ENCODE results near the gene PKN1. TPM values are rescaled to one million over a fixed set of nuclear protein-coding genes. Genes with fewer than 3 reads are reported as not detected.
"Not testable (repeated sequence)": the region's sequence is repeated elsewhere in the genome, so short reads cannot be mapped to it uniquely, and the experiment has no call there.

PKN1 gene
- total RNA-seq, 1 donor from 2014 or later = 57.9 TPM

GRCh38 chr19:14441041-14441938, 8.2 kb downstream of the PKN1 start:
- peaks cover 7 to 11% (median 8%) of the 10 kb centered on the region in 3 donors for H3K4me1 ChIP-seq (ENCODE audit: control insufficient read depth in 3 of 3, insufficient read depth in 3 of 3, low read length in 3 of 3)
- peaks cover 31 to 36% (median 33%) of the 10 kb centered on the region in 3 donors for H3K36me3 ChIP-seq (ENCODE audit: control insufficient read depth in 3 of 3, insufficient read depth in 3 of 3, low read length in 3 of 3)
- H3K27ac ChIP-seq (ENCODE audit: low read depth, low read length) = no peak overlapping the region
- H3K4me3 ChIP-seq (ENCODE audit: low read length in 3 of 3) = no peak overlapping the region
- no peaks in the 10 kb centered on the region for H3K27me3 ChIP-seq (ENCODE audit: control insufficient read depth in 3 of 3, insufficient read depth in 3 of 3, low read length in 3 of 3)
- H3K9me3 ChIP-seq (ENCODE audit: control insufficient read depth in 3 of 3, low read length in 3 of 3) = no peaks in the 10 kb centered on the region
- H3K9ac ChIP-seq (ENCODE audit: low read depth in 1 of 3, low read length in 3 of 3) = no peak overlapping the region

GRCh38 chr19:14442891-14443631, 10.0 kb downstream of the PKN1 start:
- Histone ChIP-seq H3K9ac (ENCODE audit: low read depth in 1 of 3, low read length in 3 of 3) (no peak overlapping the region), H3K4me1 (ENCODE audit: control insufficient read depth in 3 of 3, insufficient read depth in 3 of 3, low read length in 3 of 3) (peaks cover 7 to 9% (median 8%) of the 10 kb centered on the region in 3 donors), H3K9me3 (ENCODE audit: control insufficient read depth in 3 of 3, low read length in 3 of 3) (no peaks in the 10 kb centered on the region), H3K4me3 (ENCODE audit: low read length in 3 of 3) (no peak overlapping the region), H3K36me3 (ENCODE audit: control insufficient read depth in 3 of 3, insufficient read depth in 3 of 3, low read length in 3 of 3) (peaks cover 43 to 45% (median 44%) of the 10 kb centered on the region in 3 donors), H3K27ac (ENCODE audit: low read depth, low read length) (no peak overlapping the region), H3K27me3 (ENCODE audit: control insufficient read depth in 3 of 3, insufficient read depth in 3 of 3, low read length in 3 of 3) (no peaks in the 10 kb centered on the region)

GRCh38 chr19:14443632-14444216, 10.6 kb downstream of the PKN1 start:
- no peaks in the 10 kb centered on the region for H3K9me3 ChIP-seq (ENCODE audit: control insufficient read depth in 3 of 3, low read length in 3 of 3)
- peaks cover 7 to 9% (median 8%) of the 10 kb centered on the region in 3 donors for H3K4me1 ChIP-seq (ENCODE audit: control insufficient read depth in 3 of 3, insufficient read depth in 3 of 3, low read length in 3 of 3)
- no peak overlapping the region for H3K27ac ChIP-seq (ENCODE audit: low read depth, low read length)
- H3K9ac ChIP-seq (ENCODE audit: low read depth in 1 of 3, low read length in 3 of 3) = no peak overlapping the region
- no peak overlapping the region for H3K4me3 ChIP-seq (ENCODE audit: low read length in 3 of 3)
- no peaks in the 10 kb centered on the region for H3K27me3 ChIP-seq (ENCODE audit: control insufficient read depth in 3 of 3, insufficient read depth in 3 of 3, low read length in 3 of 3)
- peaks cover 47 to 51% (median 51%) of the 10 kb centered on the region in 3 donors for H3K36me3 ChIP-seq (ENCODE audit: control insufficient read depth in 3 of 3, insufficient read depth in 3 of 3, low read length in 3 of 3)

GRCh38 chr19:14446336-14447036, 13.4 kb downstream of the PKN1 start:
- no peaks in the 10 kb centered on the region for H3K9me3 ChIP-seq (ENCODE audit: control insufficient read depth in 3 of 3, low read length in 3 of 3)
- no peak overlapping the region for H3K27ac ChIP-seq (ENCODE audit: low read depth, low read length)
- no peaks in the 10 kb centered on the region for H3K27me3 ChIP-seq (ENCODE audit: control insufficient read depth in 3 of 3, insufficient read depth in 3 of 3, low read length in 3 of 3)
- peaks cover 61 to 67% (median 62%) of the 10 kb centered on the region in 3 donors for H3K36me3 ChIP-seq (ENCODE audit: control insufficient read depth in 3 of 3, insufficient read depth in 3 of 3, low read length in 3 of 3)
- H3K4me3 ChIP-seq (ENCODE audit: low read length in 3 of 3) = no peak overlapping the region
- H3K4me1 ChIP-seq (ENCODE audit: control insufficient read depth in 3 of 3, insufficient read depth in 3 of 3, low read length in 3 of 3) = no peaks in the 10 kb centered on the region
- no peak overlapping the region for H3K9ac ChIP-seq (ENCODE audit: low read depth in 1 of 3, low read length in 3 of 3)

GRCh38 chr19:14449321-14449720, 16.2 kb downstream of the PKN1 start:
- no peak overlapping the region for H3K4me3 ChIP-seq (ENCODE audit: low read length in 3 of 3)
- H3K27ac ChIP-seq (ENCODE audit: low read depth, low read length) = no peak overlapping the region
- H3K4me1 ChIP-seq (ENCODE audit: control insufficient read depth in 3 of 3, insufficient read depth in 3 of 3, low read length in 3 of 3) = no peaks in the 10 kb centered on the region
- no peaks in the 10 kb centered on the region for H3K27me3 ChIP-seq (ENCODE audit: control insufficient read depth in 3 of 3, insufficient read depth in 3 of 3, low read length in 3 of 3)
- H3K9ac ChIP-seq (ENCODE audit: low read depth in 1 of 3, low read length in 3 of 3) = no peak overlapping the region
- H3K9me3 ChIP-seq (ENCODE audit: control insufficient read depth in 3 of 3, low read length in 3 of 3) = no peaks in the 10 kb centered on the region
- peaks cover 44 to 47% (median 45%) of the 10 kb centered on the region in 3 donors for H3K36me3 ChIP-seq (ENCODE audit: control insufficient read depth in 3 of 3, insufficient read depth in 3 of 3, low read length in 3 of 3)

- H3K36me3 ChIP-seq (ENCODE audit: control insufficient read depth in 3 of 3, insufficient read depth in 3 of 3, low read length in 3 of 3) = peaks cover 41 to 43% (median 42%) of the 10 kb centered on the region in 3 donors
- H3K9ac ChIP-seq (ENCODE audit: low read depth in 1 of 3, low read length in 3 of 3) = no peak overlapping the region
- no peaks in the 10 kb centered on the region for H3K9me3 ChIP-seq (ENCODE audit: control insufficient read depth in 3 of 3, low read length in 3 of 3)
- H3K4me1 ChIP-seq (ENCODE audit: control insufficient read depth in 3 of 3, insufficient read depth in 3 of 3, low read length in 3 of 3) = no peaks in the 10 kb centered on the region
- H3K4me3 ChIP-seq (ENCODE audit: low read length in 3 of 3) = no peak overlapping the region
- H3K27ac ChIP-seq (ENCODE audit: low read depth, low read length) = no peak overlapping the region
- H3K27me3 ChIP-seq (ENCODE audit: control insufficient read depth in 3 of 3, insufficient read depth in 3 of 3, low read length in 3 of 3) = no peaks in the 10 kb centered on the region
Observed at GRCh38 chr19:14450168-14450874, 17.2 kb downstream of the PKN1 start.

- Histone ChIP-seq H3K9ac (ENCODE audit: low read depth in 1 of 3, low read length in 3 of 3) (no peak overlapping the region), H3K27ac (ENCODE audit: low read depth, low read length) (no peak overlapping the region), H3K4me1 (ENCODE audit: control insufficient read depth in 3 of 3, insufficient read depth in 3 of 3, low read length in 3 of 3) (no peaks in the 10 kb centered on the region), H3K9me3 (ENCODE audit: control insufficient read depth in 3 of 3, low read length in 3 of 3) (no peaks in the 10 kb centered on the region), H3K4me3 (ENCODE audit: low read length in 3 of 3) (no peak overlapping the region), H3K36me3 (ENCODE audit: control insufficient read depth in 3 of 3, insufficient read depth in 3 of 3, low read length in 3 of 3) (peaks cover 40 to 42% (median 42%) of the 10 kb centered on the region in 3 donors), H3K27me3 (ENCODE audit: control insufficient read depth in 3 of 3, insufficient read depth in 3 of 3, low read length in 3 of 3) (no peaks in the 10 kb centered on the region)
Observed at GRCh38 chr19:14450876-14451275, 17.8 kb downstream of the PKN1 start.

GRCh38 chr19:14452303-14452702, 19.2 kb downstream of the PKN1 start:
- not testable (repeated sequence) for H3K9me3 ChIP-seq (ENCODE audit: control insufficient read depth in 3 of 3, low read length in 3 of 3); H3K27ac ChIP-seq (ENCODE audit: low read depth, low read length); H3K4me3 ChIP-seq (ENCODE audit: low read length in 3 of 3); H3K4me1 ChIP-seq (ENCODE audit: control insufficient read depth in 3 of 3, insufficient read depth in 3 of 3, low read length in 3 of 3); H3K9ac ChIP-seq (ENCODE audit: low read depth in 1 of 3, low read length in 3 of 3); H3K27me3 ChIP-seq (ENCODE audit: control insufficient read depth in 3 of 3, insufficient read depth in 3 of 3, low read length in 3 of 3)
- peaks cover 27 to 29% (median 28%) of the 10 kb centered on the region in 3 donors for H3K36me3 ChIP-seq (ENCODE audit: control insufficient read depth in 3 of 3, insufficient read depth in 3 of 3, low read length in 3 of 3)

GRCh38 chr19:14459703-14460102, 26.6 kb downstream of the PKN1 start:
- Histone ChIP-seq H3K36me3 (ENCODE audit: control insufficient read depth in 3 of 3, insufficient read depth in 3 of 3, low read length in 3 of 3) (peaks cover 29 to 39% (median 39%) of the 10 kb centered on the region in 3 donors), H3K27ac (ENCODE audit: low read depth, low read length) (no peak overlapping the region), H3K4me1 (ENCODE audit: control insufficient read depth in 3 of 3, insufficient read depth in 3 of 3, low read length in 3 of 3) (no peaks in the 10 kb centered on the region), H3K9me3 (ENCODE audit: control insufficient read depth in 3 of 3, low read length in 3 of 3) (no peaks in the 10 kb centered on the region), H3K9ac (ENCODE audit: low read depth in 1 of 3, low read length in 3 of 3) (no peak overlapping the region), H3K27me3 (ENCODE audit: control insufficient read depth in 3 of 3, insufficient read depth in 3 of 3, low read length in 3 of 3) (no peaks in the 10 kb centered on the region), H3K4me3 (ENCODE audit: low read length in 3 of 3) (no peak overlapping the region)

All from skeletal muscle tissue (tissue), 4 donors.